DND-41 (cell line): Measurements from ENCODE around the gene ANXA1.

ENCODE experiments used
- CTCF ChIP-seq: IDR thresholded peaks from 2 replicates; pipeline ENCODE4 v1.5.1; 2012; ENCODE audit warnings: borderline replicate concordance, low read length, moderate library complexity, mild to moderate bottlenecking; ENCODE audit not compliant: poor library complexity, severe bottlenecking; ENCODE audit errors: extremely low read depth
- EZH2 ChIP-seq: IDR thresholded peaks from 3 replicates; pipeline ENCODE4 v1.6.1; 2012; ENCODE audit warnings: borderline replicate concordance, low read depth, mild to moderate bottlenecking, moderate library complexity, low read length, inconsistent platforms; ENCODE audit not compliant: severe bottlenecking

- no peak for TF ChIP-seq CTCF
- TF ChIP-seq EZH2, result no peak
Observed at GRCh38 chr9:73116880-73117279, 34.8 kb upstream of the ANXA1 start.
